GM19372 (cell line): ENCODE measurements around the gene SLC9A9.
A peak's percentile ranks its signal among the peaks of the same experiment; 100 is the strongest.

Experiments
- ATAC-seq: cut with Tn5 transposase; IDR thresholded peaks from one replicate; pipeline ENCODE4 v1.9.1; 2021; ENCODE audit warnings: mild to moderate bottlenecking, low read depth, moderate library complexity; ENCODE audit not compliant: unreplicated experiment

Gene SLC9A9

GRCh38 chr3:143574933-143575332 lies 273.3 kb downstream of the SLC9A9 start:
- no peak for ATAC-seq

DNA sequence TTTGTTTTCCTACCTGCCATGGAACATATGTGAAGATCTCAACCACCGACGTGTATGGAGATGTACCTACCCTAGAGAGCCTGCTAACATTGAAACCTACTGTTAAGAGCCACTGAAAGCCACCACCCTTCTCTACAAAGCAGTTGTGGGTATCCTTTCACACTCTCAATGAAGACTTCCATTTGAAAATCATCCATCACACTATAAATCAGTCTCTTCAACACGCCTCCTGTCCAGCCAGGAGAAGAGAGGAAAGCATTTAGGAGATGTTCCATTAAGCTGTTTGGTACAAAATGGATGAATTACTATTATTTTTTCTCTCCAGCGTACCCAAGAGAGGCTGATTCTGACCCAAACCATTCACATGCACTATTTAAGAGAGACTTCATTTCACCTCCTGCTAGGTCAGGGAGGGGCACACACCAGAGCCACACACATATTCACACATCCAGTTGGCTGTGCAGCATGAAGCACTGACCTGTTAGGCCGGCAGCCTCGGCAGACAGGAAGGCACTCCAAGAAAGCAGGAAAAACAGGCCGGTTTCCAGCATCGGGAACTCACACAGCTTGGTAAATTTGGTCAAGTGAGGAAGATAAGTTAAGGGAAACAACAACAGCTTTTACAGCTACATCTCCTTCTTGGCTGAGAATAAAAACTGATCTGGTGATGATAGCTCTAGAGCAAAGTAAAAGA lies 274.5 kb downstream of the SLC9A9 start:
- ATAC-seq, result no peak

DNA sequence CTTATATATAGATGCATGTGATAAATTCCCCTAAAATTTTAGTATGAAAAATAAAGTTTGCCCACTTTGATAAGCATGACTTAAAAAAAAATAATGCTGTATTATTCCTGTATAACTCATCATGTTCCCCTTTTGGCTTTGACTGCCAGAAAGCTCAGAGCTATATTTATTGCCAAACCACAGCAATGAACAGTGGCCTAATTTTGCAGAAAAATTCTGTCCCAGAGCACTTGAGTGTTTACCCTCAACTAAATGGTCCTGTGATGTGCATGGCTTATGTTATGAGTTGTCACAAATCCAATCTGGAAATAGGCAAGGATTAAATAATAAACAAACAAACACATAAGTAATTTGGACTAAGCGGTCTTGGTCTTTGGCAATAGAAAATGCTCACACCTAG lies 276.7 kb downstream of the SLC9A9 start:
- no peak for ATAC-seq

- no peak for ATAC-seq
Measured at GRCh38 chr3:143567823-143568222, 280.4 kb downstream of the SLC9A9 start.

- ATAC-seq, result no peak
Measured at GRCh38 chr3:143565951-143566350, 282.3 kb downstream of the SLC9A9 start.

GRCh38 chr3:143563786-143564185 lies 284.5 kb downstream of the SLC9A9 start:
- no peak for ATAC-seq

- no peak for ATAC-seq
Measured at GRCh38 chr3:143562789-143563188, 285.5 kb downstream of the SLC9A9 start.

- no peak for ATAC-seq
Measured at GRCh38 chr3:143559296-143559695, 289.0 kb downstream of the SLC9A9 start.

- ATAC-seq, result no peak
Measured at GRCh38 chr3:143552851-143553250, 295.4 kb downstream of the SLC9A9 start.

GRCh38 chr3:143551761-143552160 lies 296.5 kb downstream of the SLC9A9 start:
- ATAC-seq, result no peak

DNA sequence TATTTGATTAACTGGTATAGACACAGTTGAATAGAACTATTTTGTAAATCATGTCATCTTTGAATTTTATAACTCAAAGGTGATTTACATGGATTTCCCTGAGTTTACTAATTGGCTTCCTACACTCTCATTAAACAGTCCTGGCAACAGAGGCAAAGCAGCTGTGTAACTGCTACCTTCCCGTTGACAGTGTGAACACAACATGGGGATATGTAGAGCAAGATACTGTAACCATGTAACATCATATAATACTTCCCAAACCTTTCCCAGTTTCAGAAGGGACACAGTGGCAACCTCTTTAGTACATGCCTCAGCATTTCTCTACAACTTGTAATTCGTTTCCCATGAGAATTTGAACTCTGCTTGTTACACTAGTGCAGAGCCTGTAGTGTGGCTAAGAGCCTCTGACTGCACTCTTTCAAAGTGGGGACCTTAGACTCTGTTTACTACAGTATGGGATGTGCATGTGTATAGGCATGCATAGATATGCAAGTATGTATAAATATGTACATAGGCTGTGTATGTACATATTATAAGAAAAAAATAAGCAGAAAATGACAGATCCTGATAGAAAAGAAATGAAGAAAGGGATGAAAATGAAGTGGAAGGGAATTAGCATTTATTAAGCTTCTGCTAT lies 299.3 kb downstream of the SLC9A9 start:
- ATAC-seq, result no peak

DNA sequence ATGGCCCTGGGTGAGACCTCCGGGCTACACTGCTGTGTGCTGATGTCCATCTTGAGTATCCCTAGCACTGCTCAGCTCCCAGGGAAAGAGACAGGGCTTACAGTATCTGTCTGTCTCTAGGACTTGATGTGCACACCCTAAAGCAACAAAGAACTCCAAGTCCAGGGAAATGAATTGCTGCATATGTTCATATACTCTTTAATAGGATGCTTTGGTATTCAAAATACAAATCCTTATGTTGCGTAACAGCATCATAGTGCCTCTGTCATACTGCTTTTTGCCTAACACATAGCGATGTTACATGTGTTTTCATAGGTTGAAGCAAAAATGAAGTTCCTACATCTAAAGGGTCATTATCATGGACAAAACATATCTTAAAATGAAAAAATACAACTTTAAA lies 299.9 kb downstream of the SLC9A9 start:
- ATAC-seq, result no peak

- ATAC-seq, result no peak
Measured at GRCh38 chr3:143538577-143538981, 309.7 kb downstream of the SLC9A9 start.

- ATAC-seq, result no peak
Measured at GRCh38 chr3:143538061-143538460, 310.2 kb downstream of the SLC9A9 start.

DNA sequence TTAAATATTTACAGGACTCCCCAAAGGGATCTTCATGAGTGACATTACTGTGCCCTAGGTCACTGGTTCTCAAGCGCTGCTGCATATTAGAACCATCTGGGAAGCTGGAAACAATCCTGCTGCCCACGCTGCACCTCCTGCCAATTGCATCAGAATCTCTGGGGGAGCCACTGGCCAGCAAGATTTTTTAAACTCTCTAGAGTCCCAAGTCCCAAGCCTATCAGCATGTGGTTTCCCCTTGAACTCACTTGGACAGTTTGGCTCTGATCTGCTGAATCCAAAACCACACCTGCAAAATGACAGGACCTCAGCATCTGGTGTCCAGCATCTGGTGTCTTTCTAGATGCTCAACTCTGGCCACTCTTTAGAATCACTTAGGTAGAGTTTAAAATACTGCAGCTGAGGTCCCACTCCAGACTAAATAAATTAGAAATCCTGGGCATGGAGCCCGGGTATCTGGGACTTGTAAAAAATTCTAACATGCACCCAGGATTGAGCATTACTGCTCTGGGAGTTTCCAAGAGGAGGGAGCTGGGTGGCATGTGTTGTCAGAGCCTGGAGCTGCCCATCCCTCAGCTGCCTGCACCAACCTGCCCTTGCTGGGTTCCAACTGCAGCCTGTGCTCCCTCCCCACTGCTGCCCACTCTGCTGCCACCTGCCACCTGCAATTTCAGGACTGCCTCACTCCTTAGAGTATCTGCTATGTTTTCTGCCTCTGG lies 311.3 kb downstream of the SLC9A9 start:
- no peak for ATAC-seq

DNA sequence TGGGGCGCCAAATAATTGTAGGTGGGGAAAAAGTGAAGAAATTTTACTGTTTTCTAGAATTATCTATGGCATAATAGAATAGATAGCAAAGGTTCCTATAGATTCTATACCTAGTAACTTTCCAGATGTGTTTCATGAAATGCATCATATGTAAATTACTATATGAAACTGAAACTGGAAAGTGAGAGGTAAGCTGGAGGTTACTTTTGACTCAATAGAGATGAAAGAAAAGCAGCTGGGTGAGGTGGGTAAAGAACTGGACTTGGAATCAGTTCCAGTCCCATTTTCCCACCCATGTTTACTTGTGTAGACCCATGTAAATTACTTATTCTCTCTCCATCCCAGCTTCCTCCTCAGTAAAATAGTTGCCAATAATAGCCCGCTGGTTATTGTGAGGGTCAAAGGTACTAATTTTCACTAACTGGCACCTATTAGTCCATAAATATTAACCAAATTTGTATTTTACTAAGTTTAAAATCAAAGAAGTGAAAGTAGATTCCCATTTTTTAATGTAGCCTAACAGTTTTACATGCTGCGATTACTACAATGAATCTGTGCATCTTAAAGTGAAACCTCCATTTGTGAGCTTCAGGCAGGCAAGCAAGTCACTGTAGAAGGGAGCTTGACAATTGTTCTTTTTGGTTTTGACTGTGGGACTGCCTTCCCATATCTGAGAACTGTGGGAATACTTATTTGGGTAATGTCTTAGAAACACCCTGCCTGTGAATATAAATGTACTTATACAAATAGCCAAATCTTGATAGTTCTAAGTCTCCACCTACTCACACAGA lies 312.1 kb downstream of the SLC9A9 start:
- peak; percentile 98 for ATAC-seq

- ATAC-seq, result no peak
Measured at GRCh38 chr3:143533391-143533790, 314.9 kb downstream of the SLC9A9 start.

DNA sequence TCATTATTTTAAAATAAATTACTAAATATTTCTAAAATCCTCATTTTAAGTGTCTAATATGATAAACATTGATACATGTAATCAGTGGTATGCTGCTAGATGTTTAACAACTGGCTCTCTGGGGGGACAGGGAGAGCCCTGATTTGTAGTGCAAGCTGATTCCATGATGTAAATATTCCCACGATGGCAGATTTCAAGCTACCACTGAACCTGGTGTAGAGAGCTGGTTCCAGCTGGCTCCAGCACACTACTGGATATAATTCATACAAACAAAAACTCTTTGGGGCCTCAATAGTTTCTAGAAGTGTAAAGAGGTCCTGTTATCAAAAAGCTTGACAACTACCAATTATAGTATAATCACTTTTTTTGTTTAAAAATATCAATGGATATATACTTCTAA lies 316.2 kb downstream of the SLC9A9 start:
- ATAC-seq, result no peak

- ATAC-seq, result no peak
Measured at GRCh38 chr3:143531101-143531500, 317.2 kb downstream of the SLC9A9 start.

- no peak for ATAC-seq
Measured at GRCh38 chr3:143529798-143530197, 318.5 kb downstream of the SLC9A9 start.

DNA sequence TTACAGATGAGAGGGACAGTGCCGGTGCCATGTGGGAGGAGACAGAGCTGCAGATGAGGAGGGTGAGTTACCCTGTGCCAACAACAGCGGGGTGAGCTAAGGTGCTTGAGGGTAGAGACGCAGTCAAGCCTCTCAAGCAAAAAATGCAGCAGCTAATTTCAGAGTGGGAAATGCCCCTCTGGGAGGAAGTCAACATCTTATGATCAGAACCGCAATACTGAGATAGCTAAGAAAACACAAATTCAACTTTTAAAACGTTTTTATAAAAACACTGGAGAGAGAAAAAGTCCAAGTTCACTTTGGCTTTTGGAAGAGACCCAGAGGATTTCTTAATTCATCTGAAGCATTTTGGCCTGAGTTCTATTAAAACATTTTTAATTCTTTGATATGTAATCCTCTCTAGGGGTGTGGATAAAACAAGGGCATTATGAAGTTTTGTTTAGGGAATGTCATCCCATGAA lies 319.2 kb downstream of the SLC9A9 start:
- no peak for ATAC-seq
